ENCODE data around the gene CHST4. TPM values are rescaled to one million over a fixed set of nuclear protein-coding genes. Genes with fewer than 3 reads are reported as not detected.

Gene CHST4
- polyA plus RNA-seq, 2 of the 4 experiments (the other 2 are of a cell fraction) = 0.04 to 0.08 TPM

DNA sequence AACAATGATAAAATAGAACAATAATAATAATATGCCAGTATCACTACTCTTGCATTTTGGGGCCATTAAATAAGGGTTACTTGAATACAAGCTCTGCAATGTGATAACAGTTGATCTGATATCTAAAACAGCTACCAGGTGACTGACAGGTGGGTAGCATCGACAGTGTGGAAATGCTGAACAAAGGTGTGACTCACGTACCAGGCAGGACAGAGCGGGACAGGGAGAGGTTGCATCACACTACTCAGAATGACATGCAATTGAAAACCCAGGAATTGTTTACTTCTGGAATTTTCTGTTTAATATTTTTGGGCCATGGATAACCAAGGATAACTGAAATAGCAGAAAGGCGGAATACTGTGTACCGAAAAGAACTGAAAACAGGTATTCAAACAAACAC, 21.3 kb upstream of the CHST4 start:
- WGBS (ENCODE audit: missing lambda C conversion rate) = 48% methylated on average over 5 of the region's 5 CpGs
- no peak; a peak in 1 of 6 replicates for ATAC-seq

DNA sequence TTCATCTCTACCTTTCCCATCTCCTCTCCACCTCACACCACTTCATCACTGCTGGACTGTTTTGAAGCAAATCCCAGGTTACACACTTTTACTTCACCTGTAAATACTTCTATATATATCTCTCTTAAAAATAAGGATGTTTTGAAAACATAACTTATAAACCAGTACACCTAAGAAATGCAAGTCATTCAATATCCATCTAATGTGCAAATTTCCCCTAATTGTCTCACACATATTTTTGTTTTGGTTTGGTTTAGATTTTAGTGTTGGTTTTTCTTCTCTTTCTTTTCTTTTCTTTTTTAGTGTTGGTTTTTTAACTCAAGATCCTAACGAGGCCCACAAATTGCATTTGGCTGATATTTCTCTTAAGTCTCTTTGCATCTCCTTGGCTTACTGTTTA, 19.2 kb upstream of the CHST4 start:
- POLR2A ChIA-PET = no interaction called here
- CTCF ChIA-PET = no interaction called here
- ATAC-seq = no peak
- FAIRE-seq = no peak
- Histone ChIP-seq H3K9me3 (no peaks in the 10 kb centered on the region), H3K27ac (no peak overlapping the region), H3K4me1 (peaks cover 7% of the 10 kb centered on the region; the same call in 1 of the 3 replicates), H3K4me3 (no peak overlapping the region), H3K4me2 (no peak overlapping the region)
- TF ChIP-seq EHF (CRISPR knock-in tag; IDR thresholded peaks at IDR 0.05) = no peak
- TF ChIP-seq CEBPB (IDR thresholded peaks at IDR 0.05) = no peak
- no peak for TF ChIP-seq EHMT2 (IDR thresholded peaks at IDR 0.05; ENCODE audit: low read depth)
- no peak for TF ChIP-seq TFCP2L1 (CRISPR knock-in tag; IDR thresholded peaks at IDR 0.05)
- TF ChIP-seq, protein P1, sequence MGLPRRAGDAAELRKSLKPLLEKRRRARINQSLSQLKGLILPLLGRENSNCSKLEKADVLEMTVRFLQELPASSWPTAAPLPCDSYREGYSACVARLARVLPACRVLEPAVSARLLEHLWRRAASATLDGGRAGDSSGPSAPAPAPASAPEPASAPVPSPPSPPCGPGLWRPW (IDR thresholded peaks at IDR 0.05) = no peak
- TF ChIP-seq NFE2L2 (conservative IDR thresholded peaks at IDR 0.05; ENCODE audit: low read length) = 0 out of 2 replicates have a peak, but pooled peaks have one; percentile 34
- no peak for TF ChIP-seq POLR2A (IDR thresholded peaks at IDR 0.05; ENCODE audit: low read length)
- no peak for TF ChIP-seq RARB (CRISPR knock-in tag; IDR thresholded peaks at IDR 0.05)
- 7% methylated on average over 1 of the region's 1 CpG for WGBS (ENCODE audit: missing lambda C conversion rate)
- DNase-seq (ENCODE audit: low read depth in 1 of 2, low spot score in 1 of 2) = no peak

More for the DNA sequence above, 21.3 kb upstream of the CHST4 start:
- no peak for FAIRE-seq
- peaks cover 7% of the 10 kb centered on the region; the same call in 1 of the 3 replicates for H3K4me1 ChIP-seq
- no peaks in the 10 kb centered on the region for H3K9me3 ChIP-seq
- H3K4me3 ChIP-seq = no peak overlapping the region
- TF ChIP-seq, protein P2, sequence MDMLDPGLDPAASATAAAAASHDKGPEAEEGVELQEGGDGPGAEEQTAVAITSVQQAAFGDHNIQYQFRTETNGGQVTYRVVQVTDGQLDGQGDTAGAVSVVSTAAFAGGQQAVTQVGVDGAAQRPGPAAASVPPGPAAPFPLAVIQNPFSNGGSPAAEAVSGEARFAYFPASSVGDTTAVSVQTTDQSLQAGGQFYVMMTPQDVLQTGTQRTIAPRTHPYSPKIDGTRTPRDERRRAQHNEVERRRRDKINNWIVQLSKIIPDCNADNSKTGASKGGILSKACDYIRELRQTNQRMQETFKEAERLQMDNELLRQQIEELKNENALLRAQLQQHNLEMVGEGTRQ (IDR thresholded peaks at IDR 0.05) = no peak
- TF ChIP-seq HOXB13 (CRISPR knock-in tag; IDR thresholded peaks at IDR 0.05; ENCODE audit: low read depth) = no peak
- TF ChIP-seq CBX2 (IDR thresholded peaks at IDR 0.05; ENCODE audit: borderline replicate concordance, low read depth) = no peak
- ChIA-PET CTCF (no interaction called here), POLR2A (no interaction called here)
- no peak overlapping the region; a peak in 1 of 6 replicates for H3K27ac ChIP-seq
- H3K4me2 ChIP-seq = peak overlapping the region; percentile 10; the same call in 1 of the 3 replicates
- no peak for DNase-seq (ENCODE audit: low read depth in 1 of 2, low spot score in 1 of 2)

DNA sequence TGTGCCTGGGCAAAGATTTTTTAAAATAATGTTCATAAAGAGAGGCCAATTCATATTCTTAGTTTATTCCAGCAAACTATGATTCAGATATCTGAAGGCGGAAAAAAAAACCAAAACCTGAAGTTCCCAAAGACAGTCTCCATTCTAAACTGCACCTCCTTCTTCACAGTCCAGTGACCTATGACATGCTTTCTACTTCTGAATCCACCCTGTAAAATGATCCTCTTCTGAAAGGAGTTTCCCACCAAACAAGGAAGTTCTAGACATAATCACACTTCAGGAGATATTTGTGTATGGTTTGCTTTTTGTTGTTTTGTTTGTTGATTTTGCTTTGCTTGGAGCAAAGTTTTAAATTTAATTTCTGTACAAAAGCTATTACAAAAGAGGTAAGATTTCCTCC, 12.9 kb upstream of the CHST4 start:
- Histone ChIP-seq H3K4me2 (no peak overlapping the region), H3K4me1 (no peaks in the 10 kb centered on the region), H3K27ac (no peak overlapping the region), H3K9me3 (no peaks in the 10 kb centered on the region), H3K4me3 (no peak overlapping the region)
- FAIRE-seq (no peak), DNase-seq (ENCODE audit: low read depth in 1 of 2, low spot score in 1 of 2) (no peak), ATAC-seq (no peak)
- TF ChIP-seq, protein P3, sequence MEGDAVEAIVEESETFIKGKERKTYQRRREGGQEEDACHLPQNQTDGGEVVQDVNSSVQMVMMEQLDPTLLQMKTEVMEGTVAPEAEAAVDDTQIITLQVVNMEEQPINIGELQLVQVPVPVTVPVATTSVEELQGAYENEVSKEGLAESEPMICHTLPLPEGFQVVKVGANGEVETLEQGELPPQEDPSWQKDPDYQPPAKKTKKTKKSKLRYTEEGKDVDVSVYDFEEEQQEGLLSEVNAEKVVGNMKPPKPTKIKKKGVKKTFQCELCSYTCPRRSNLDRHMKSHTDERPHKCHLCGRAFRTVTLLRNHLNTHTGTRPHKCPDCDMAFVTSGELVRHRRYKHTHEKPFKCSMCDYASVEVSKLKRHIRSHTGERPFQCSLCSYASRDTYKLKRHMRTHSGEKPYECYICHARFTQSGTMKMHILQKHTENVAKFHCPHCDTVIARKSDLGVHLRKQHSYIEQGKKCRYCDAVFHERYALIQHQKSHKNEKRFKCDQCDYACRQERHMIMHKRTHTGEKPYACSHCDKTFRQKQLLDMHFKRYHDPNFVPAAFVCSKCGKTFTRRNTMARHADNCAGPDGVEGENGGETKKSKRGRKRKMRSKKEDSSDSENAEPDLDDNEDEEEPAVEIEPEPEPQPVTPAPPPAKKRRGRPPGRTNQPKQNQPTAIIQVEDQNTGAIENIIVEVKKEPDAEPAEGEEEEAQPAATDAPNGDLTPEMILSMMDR (IDR thresholded peaks at IDR 0.05) = no peak
- no peak for TF ChIP-seq SMC3 (IDR thresholded peaks at IDR 0.05)
- TF ChIP-seq KDM5A (IDR thresholded peaks at IDR 0.05) = no peak
- no peak for TF ChIP-seq ZNF302 (CRISPR knock-in tag; IDR thresholded peaks at IDR 0.05)
- TF ChIP-seq, protein P4, sequence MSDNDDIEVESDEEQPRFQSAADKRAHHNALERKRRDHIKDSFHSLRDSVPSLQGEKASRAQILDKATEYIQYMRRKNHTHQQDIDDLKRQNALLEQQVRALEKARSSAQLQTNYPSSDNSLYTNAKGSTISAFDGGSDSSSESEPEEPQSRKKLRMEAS (IDR thresholded peaks at IDR 0.05) = no peak
- no peak for TF ChIP-seq FOXS1 (CRISPR knock-in tag; IDR thresholded peaks at IDR 0.05)
- no peak for TF ChIP-seq RAD21 (conservative IDR thresholded peaks at IDR 0.05 in 1 of 2, IDR thresholded peaks at IDR 0.05 in 1 of 2)
- TF ChIP-seq MYC (IDR thresholded peaks at IDR 0.05; ENCODE audit: borderline replicate concordance, low read length) = no peak
- no peak for TF ChIP-seq ESRRA (IDR thresholded peaks at IDR 0.05; ENCODE audit: borderline replicate concordance, low read length)
- no peak for TF ChIP-seq NFE2L2 (conservative IDR thresholded peaks at IDR 0.05; ENCODE audit: low read length)
- TF ChIP-seq HEYL (CRISPR knock-in tag; IDR thresholded peaks at IDR 0.05) = no peak
- TF ChIP-seq, protein P2 (IDR thresholded peaks at IDR 0.05) = no peak
- no peak for TF ChIP-seq JUN (IDR thresholded peaks at IDR 0.05)
- no peak for TF ChIP-seq CEBPB (IDR thresholded peaks at IDR 0.05)
- no peak for TF ChIP-seq EHF (CRISPR knock-in tag; IDR thresholded peaks at IDR 0.05)
- TF ChIP-seq ZSCAN20 (CRISPR knock-in tag; IDR thresholded peaks at IDR 0.05) = no peak
- TF ChIP-seq, protein P5, sequence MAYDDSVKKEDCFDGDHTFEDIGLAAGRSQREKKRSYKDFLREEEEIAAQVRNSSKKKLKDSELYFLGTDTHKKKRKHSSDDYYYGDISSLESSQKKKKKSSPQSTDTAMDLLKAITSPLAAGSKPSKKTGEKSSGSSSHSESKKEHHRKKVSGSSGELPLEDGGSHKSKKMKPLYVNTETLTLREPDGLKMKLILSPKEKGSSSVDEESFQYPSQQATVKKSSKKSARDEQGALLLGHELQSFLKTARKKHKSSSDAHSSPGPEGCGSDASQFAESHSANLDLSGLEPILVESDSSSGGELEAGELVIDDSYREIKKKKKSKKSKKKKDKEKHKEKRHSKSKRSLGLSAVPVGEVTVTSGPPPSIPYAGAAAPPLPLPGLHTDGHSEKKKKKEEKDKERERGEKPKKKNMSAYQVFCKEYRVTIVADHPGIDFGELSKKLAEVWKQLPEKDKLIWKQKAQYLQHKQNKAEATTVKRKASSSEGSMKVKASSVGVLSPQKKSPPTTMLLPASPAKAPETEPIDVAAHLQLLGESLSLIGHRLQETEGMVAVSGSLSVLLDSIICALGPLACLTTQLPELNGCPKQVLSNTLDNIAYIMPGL (CRISPR knock-in tag; IDR thresholded peaks at IDR 0.05; ENCODE audit: borderline replicate concordance) = no peak
- no peak for TF ChIP-seq HOXB13 (CRISPR knock-in tag; IDR thresholded peaks at IDR 0.05; ENCODE audit: low read depth)
- WGBS (ENCODE audit: missing lambda C conversion rate) = 66% methylated on average over 1 of the region's 1 CpG
- POLR2A ChIA-PET = no interaction called here
- CTCF ChIA-PET = interaction anchor here (1.1 to 2.2 kb wide), 3 partner anchors 11 to 101 kb away, joined by 3 to 8 read pairs (median 4); no protein-coding TSS in a partner anchor

Measured in A549 (cell line).